ENCODE data around the gene TMBIM4. TPM values are rescaled to one million over a fixed set of nuclear protein-coding genes. Genes with fewer than 3 reads are reported as not detected.

The TMBIM4 gene
- polyA plus RNA-seq, 2 of the 4 experiments (the other 2 are of a cell fraction): 55.9 to 87.4 TPM

GRCh38 chr12:66090157-66090556 is 79.6 kb downstream of the TMBIM4 start:
- H3K4me1 ChIP-seq: 0 out of 3 replicates have a peak, but pooled peaks cover 3% of the 10 kb centered on the region
- H3K9me3 ChIP-seq: no peaks in the 10 kb centered on the region
- FAIRE-seq (no peak), DNase-seq (ENCODE audit: low read depth in 1 of 2, low spot score in 1 of 2) (no peak), ATAC-seq (no peak)
- H3K4me2 ChIP-seq: no peak overlapping the region
- CTCF ChIA-PET: interaction anchor here (1.2 to 2.7 kb wide), 2 partner anchors 10 to 784 kb away, joined by 4 to 13 read pairs; no protein-coding TSS in a partner anchor
- no peak overlapping the region for H3K27ac ChIP-seq
- no peak overlapping the region for H3K4me3 ChIP-seq
- TF ChIP-seq RFX5 (IDR thresholded peaks at IDR 0.05) (no peak), ZSCAN20 (CRISPR knock-in tag; IDR thresholded peaks at IDR 0.05) (no peak), HOXA7 (CRISPR knock-in tag; IDR thresholded peaks at IDR 0.05) (no peak), EP300 (IDR thresholded peaks at IDR 0.05) (no peak), SREBF2 (IDR thresholded peaks at IDR 0.05) (no peak), MAX (IDR thresholded peaks at IDR 0.05) (no peak), JUNB (IDR thresholded peaks at IDR 0.05) (no peak), CBX8 (IDR thresholded peaks at IDR 0.05) (no peak)
- 51% methylated on average over 4 of the region's 4 CpGs for WGBS (ENCODE audit: missing lambda C conversion rate)
- POLR2A ChIA-PET: no interaction called here

GRCh38 chr12:66087365-66087943 is 82.3 kb downstream of the TMBIM4 start:
- POLR2A ChIA-PET: interaction anchor here (0.7 kb wide), 1 partner anchor 531 kb away, joined by 4 read pairs; no protein-coding TSS in a partner anchor
- 0 out of 3 replicates have a peak, but pooled peaks cover 3% of the 10 kb centered on the region for H3K4me1 ChIP-seq
- no peak overlapping the region for H3K27ac ChIP-seq
- ATAC-seq (peak; percentile 83 to 91; a peak in 5 of 6 replicates), DNase-seq (ENCODE audit: low read depth in 1 of 2, low spot score in 1 of 2) (peak; percentile 45 to 69), FAIRE-seq (peak; percentile 51)
- WGBS (ENCODE audit: missing lambda C conversion rate): 22% methylated on average over 10 of the region's 10 CpGs
- TF ChIP-seq NPAS2 (CRISPR knock-in tag; IDR thresholded peaks at IDR 0.05; ENCODE audit: borderline replicate concordance) (no peak), RAD21 (conservative IDR thresholded peaks at IDR 0.05 in 1 of 2, IDR thresholded peaks at IDR 0.05 in 1 of 2) (peak; percentile 88 to 92), HDAC2 (IDR thresholded peaks at IDR 0.05) (no peak), ESRRA (IDR thresholded peaks at IDR 0.05; ENCODE audit: borderline replicate concordance, low read length) (no peak), RARB (CRISPR knock-in tag; IDR thresholded peaks at IDR 0.05) (no peak), MAFK (IDR thresholded peaks at IDR 0.05; ENCODE audit: partially characterized antibody) (no peak), ZFP36 (IDR thresholded peaks at IDR 0.05; ENCODE audit: borderline replicate concordance, partially characterized antibody) (no peak), JUN (IDR thresholded peaks at IDR 0.05) (no peak), SMC3 (IDR thresholded peaks at IDR 0.05) (peak; percentile 84), ZSCAN20 (CRISPR knock-in tag; IDR thresholded peaks at IDR 0.05) (no peak), CTCF (IDR thresholded peaks at IDR 0.05) (peak; percentile 86), RNF2 (IDR thresholded peaks at IDR 0.05; ENCODE audit: borderline replicate concordance, low read depth) (no peak), JUNB (IDR thresholded peaks at IDR 0.05) (no peak), FOSL2 (IDR thresholded peaks at IDR 0.05) (no peak), FOSL2 (CRISPR knock-in tag; IDR thresholded peaks at IDR 0.05) (no peak), BCL3 (IDR thresholded peaks at IDR 0.05) (no peak), HOXA7 (CRISPR knock-in tag; IDR thresholded peaks at IDR 0.05) (no peak)
- H3K4me2 ChIP-seq: no peak overlapping the region
- H3K9me3 ChIP-seq: no peaks in the 10 kb centered on the region
- CTCF ChIA-PET: interaction anchor here (0.6 to 2.9 kb wide), 29 partner anchors 10 to 1197 kb away, joined by 3 to 13 read pairs (median 4); partner anchors contain the start of gene LLPH
- no peak overlapping the region for H3K4me3 ChIP-seq

Measured in A549 (cell line).